ENCODE results near the gene IDH3B.
"Not testable (repeated sequence)": the region's sequence is repeated elsewhere in the genome, so short reads cannot be mapped to it uniquely, and the experiment has no call there.

IDH3B gene

GRCh38 chr20:2663887-2664719 is at the start of gene IDH3B:
Gene IDH3B (minus strand): TSS chr20:2664216. CDS start chr20:2664188, 28 bp downstream.
- FAIRE-seq = no peak

GRCh38 chr20:2713285-2713684 is 49.3 kb upstream of the IDH3B start:
- FAIRE-seq = no peak

- no peak for FAIRE-seq
Measured at GRCh38 chr20:2709205-2709981, 45.4 kb upstream of the IDH3B start.

- FAIRE-seq = no peak
Measured at GRCh38 chr20:2708665-2709064, 44.6 kb upstream of the IDH3B start.

GRCh38 chr20:2708073-2708415 is 44.0 kb upstream of the IDH3B start:
- FAIRE-seq = no peak

GRCh38 chr20:2707353-2708072 is 43.5 kb upstream of the IDH3B start:
- FAIRE-seq = no peak

GRCh38 chr20:2706688-2707352 is 42.8 kb upstream of the IDH3B start:
- FAIRE-seq = no peak

- FAIRE-seq = no peak
Measured at GRCh38 chr20:2705931-2706645, 42.1 kb upstream of the IDH3B start.

- no peak for FAIRE-seq
Measured at GRCh38 chr20:2703716-2704475, 39.9 kb upstream of the IDH3B start.

GRCh38 chr20:2701671-2702081 is 37.7 kb upstream of the IDH3B start:
- no peak for FAIRE-seq

- FAIRE-seq = no peak
Measured at GRCh38 chr20:2700913-2701620, 37.1 kb upstream of the IDH3B start.

GRCh38 chr20:2699775-2700413 is 35.9 kb upstream of the IDH3B start:
- FAIRE-seq = no peak

- no peak for FAIRE-seq
Measured at GRCh38 chr20:2698912-2699311, 34.9 kb upstream of the IDH3B start.

- no peak for FAIRE-seq
Measured at GRCh38 chr20:2698186-2698817, 34.3 kb upstream of the IDH3B start.

GRCh38 chr20:2697768-2698167 is 33.8 kb upstream of the IDH3B start:
- no peak for FAIRE-seq

GRCh38 chr20:2696646-2697045 is 32.6 kb upstream of the IDH3B start:
- FAIRE-seq = no peak

- not testable (repeated sequence) for FAIRE-seq
Measured at GRCh38 chr20:2695984-2696525, 32.0 kb upstream of the IDH3B start.

- no peak for FAIRE-seq
Measured at GRCh38 chr20:2695206-2695983, 31.4 kb upstream of the IDH3B start.

- no peak for FAIRE-seq
Measured at GRCh38 chr20:2694519-2694918, 30.5 kb upstream of the IDH3B start.
